Measurements from ENCODE around the gene BCAM.

DNA sequence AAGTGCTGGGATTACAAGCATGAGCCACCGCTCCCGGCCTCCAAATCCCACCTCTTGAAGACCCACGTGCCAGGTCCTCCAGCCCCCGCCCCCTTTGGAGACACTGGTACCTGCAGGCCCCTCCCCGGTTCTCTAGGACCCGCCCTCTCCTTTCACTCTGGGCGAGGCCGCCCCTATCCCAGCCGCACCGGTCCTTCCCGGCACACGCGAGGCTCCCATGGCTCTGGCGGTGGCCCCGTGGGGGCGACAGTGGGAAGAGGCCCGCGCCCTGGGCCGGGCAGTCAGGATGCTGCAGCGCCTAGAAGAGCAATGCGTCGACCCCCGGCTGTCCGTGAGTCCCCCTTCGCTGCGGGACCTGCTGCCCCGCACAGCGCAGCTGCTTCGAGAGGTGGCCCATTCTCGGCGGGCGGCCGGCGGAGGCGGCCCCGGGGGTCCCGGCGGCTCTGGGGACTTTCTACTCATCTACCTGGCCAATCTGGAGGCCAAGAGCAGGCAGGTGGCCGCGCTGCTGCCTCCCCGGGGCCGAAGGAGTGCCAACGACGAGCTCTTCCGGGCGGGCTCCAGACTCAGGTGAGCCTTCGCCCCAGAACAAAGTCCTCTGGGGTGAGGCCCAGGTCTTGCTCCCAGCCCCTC lies 31.1 kb upstream of the BCAM start, which contains the start of gene CBLC:
- TF ChIP-seq, protein P1, sequence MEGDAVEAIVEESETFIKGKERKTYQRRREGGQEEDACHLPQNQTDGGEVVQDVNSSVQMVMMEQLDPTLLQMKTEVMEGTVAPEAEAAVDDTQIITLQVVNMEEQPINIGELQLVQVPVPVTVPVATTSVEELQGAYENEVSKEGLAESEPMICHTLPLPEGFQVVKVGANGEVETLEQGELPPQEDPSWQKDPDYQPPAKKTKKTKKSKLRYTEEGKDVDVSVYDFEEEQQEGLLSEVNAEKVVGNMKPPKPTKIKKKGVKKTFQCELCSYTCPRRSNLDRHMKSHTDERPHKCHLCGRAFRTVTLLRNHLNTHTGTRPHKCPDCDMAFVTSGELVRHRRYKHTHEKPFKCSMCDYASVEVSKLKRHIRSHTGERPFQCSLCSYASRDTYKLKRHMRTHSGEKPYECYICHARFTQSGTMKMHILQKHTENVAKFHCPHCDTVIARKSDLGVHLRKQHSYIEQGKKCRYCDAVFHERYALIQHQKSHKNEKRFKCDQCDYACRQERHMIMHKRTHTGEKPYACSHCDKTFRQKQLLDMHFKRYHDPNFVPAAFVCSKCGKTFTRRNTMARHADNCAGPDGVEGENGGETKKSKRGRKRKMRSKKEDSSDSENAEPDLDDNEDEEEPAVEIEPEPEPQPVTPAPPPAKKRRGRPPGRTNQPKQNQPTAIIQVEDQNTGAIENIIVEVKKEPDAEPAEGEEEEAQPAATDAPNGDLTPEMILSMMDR (IDR thresholded peaks at IDR 0.05) = no peak
- TF ChIP-seq POLR2A (IDR thresholded peaks at IDR 0.05) = no peak
